ENCODE data around the gene PITPNC1. TPM values are rescaled to one million over a fixed set of nuclear protein-coding genes. Genes with fewer than 3 reads are reported as not detected.
A peak's percentile ranks its signal among the peaks of the same experiment; 100 is the strongest.

Gene PITPNC1
- total and polyA plus RNA-seq, 11 donors, result 7.0 to 20.8 (median 11.3) TPM

- DNase-seq (peak; percentile 71 to 89 (median 81)), ATAC-seq (peak; percentile 5 to 67 (median 60))
- WGBS, 4 donors, result 0 to 1% (median 1%) methylated on average over 46 to 72 of the region's 72 CpGs
- H3K36me3 ChIP-seq, result no peaks in the 10 kb centered on the region
- intact Hi-C loops (cut with DNase I), result loop anchor here (1.0 to 10.0 kb wide), 14 partner anchors 92 to 311 kb away; no protein-coding TSS in a partner anchor
- peaks cover 0 to 43% (median 16%) of the 10 kb centered on the region in 12 donors for H3K4me1 ChIP-seq
- H3K27ac ChIP-seq, result peak overlapping the region; percentile 88 to 97 (median 95)
- peak overlapping the region; percentile 62 to 96 (median 88) for H3K4me3 ChIP-seq
- no peaks in the 10 kb centered on the region for H3K27me3 ChIP-seq
- TF ChIP-seq CTCF (IDR thresholded peaks at IDR 0.05) (peak; percentile 47 to 97 (median 79)), POLR2A (IDR thresholded peaks at IDR 0.05) (peak in 1 of 2 donors; percentile 55)
- H3K9me3 ChIP-seq, result no peaks in the 10 kb centered on the region
Measured at GRCh38 chr17:67378454-67379250, 1.6 kb downstream of the PITPNC1 start.

GRCh38 chr17:67379251-67379630 is 2.2 kb downstream of the PITPNC1 start:
- 68 to 69% (median 68%) methylated on average over 8 of the region's 8 CpGs for WGBS, 4 donors
- intact Hi-C loops (cut with DNase I), result loop anchor here (2.0 to 10.0 kb wide), 12 partner anchors 92 to 310 kb away; no protein-coding TSS in a partner anchor
- H3K27ac ChIP-seq, result peak overlapping the region in 11 of 12 donors; percentile 88 to 97 (median 95)
- H3K9me3 ChIP-seq, result no peaks in the 10 kb centered on the region
- H3K36me3 ChIP-seq, result no peaks in the 10 kb centered on the region
- ATAC-seq (no peak), DNase-seq (no peak)
- peak overlapping the region; percentile 62 to 96 (median 88) for H3K4me3 ChIP-seq
- TF ChIP-seq POLR2A (IDR thresholded peaks at IDR 0.05), result no peak
- no peak for TF ChIP-seq CTCF (IDR thresholded peaks at IDR 0.05)
- H3K4me1 ChIP-seq, result peaks cover 0 to 41% (median 16%) of the 10 kb centered on the region in 12 donors
- no peaks in the 10 kb centered on the region for H3K27me3 ChIP-seq

- intact Hi-C loops (cut with DNase I), result loop anchor here in 3 of 10 donors (10.0 kb wide), 1 partner anchor 53 kb away; no protein-coding TSS in a partner anchor
- no peak for ATAC-seq
- H3K4me3 ChIP-seq, result no peak overlapping the region
- no peak overlapping the region for H3K27ac ChIP-seq
- H3K27me3 ChIP-seq, result no peaks in the 10 kb centered on the region
- TF ChIP-seq CTCF (IDR thresholded peaks at IDR 0.05) (no peak), POLR2A (IDR thresholded peaks at IDR 0.05) (no peak)
- WGBS, 4 donors, result 65 to 80% (median 77%) methylated on average over 1 of the region's 1 CpG
- no peak for DNase-seq
- no peaks in the 10 kb centered on the region for H3K36me3 ChIP-seq
- no peaks in the 10 kb centered on the region for H3K9me3 ChIP-seq
- peaks cover 0 to 31% (median 4%) of the 10 kb centered on the region in 12 donors for H3K4me1 ChIP-seq
Measured at GRCh38 chr17:67381929-67382257, 4.8 kb downstream of the PITPNC1 start.
